A673 (cell line): ENCODE data around the gene ETV3L. TPM values are rescaled to one million over a fixed set of nuclear protein-coding genes. Genes with fewer than 3 reads are reported as not detected.

Experiments used
- BruUV-seq: library from RNA; stranded (reverse); fragments of 400-500 nt; replicated peaks from 2 replicates; lab custom pipeline; 2021; lab: Mats Ljungman, UMichigan
- CTCF ChIA-PET: fragments of 300-600 bp; sonication (Branson Sonifier 250); formaldehyde crosslinking; loops from one replicate; lab custom pipeline; 2022; ENCODE audit warnings: antibody characterized with exemption; lab: Charles Lee
- POLR2A ChIA-PET: fragments of 300-600 bp; sonication (Branson Sonifier 250); formaldehyde crosslinking; loops from one replicate; lab custom pipeline; 2022; ENCODE audit warnings: antibody characterized with exemption; ENCODE audit not compliant: low non-redundant PET; lab: Charles Lee
- DNase-seq: peaks from one replicate; pipeline ENCODE4 v3.0.0-alpha.2; 2015; ENCODE audit warnings: low spot score
- H3K27ac ChIP-seq: fragments of 200-600 bp; sonication (generic); 2 replicates; pipeline ENCODE4 v1.5.1; 2016; ENCODE audit warnings: mixed run types, low read depth, mild to moderate bottlenecking, mixed read lengths, antibody characterized with exemption, low read length; ENCODE audit not compliant: poor library complexity, severe bottlenecking
- H3K27me3 ChIP-seq: fragments of 200-600 bp; sonication (generic); replicated peaks from 2 replicates; pipeline ENCODE4 v1.6.1; 2017; ENCODE audit warnings: mixed run types, low read depth, mild to moderate bottlenecking, mixed read lengths, antibody characterized with exemption, low read length; ENCODE audit not compliant: insufficient read depth, poor library complexity
- H3K36me3 ChIP-seq: fragments of 200-600 bp; sonication (generic); 2 replicates; pipeline ENCODE4 v1.6.1; 2016; ENCODE audit warnings: mixed run types, mild to moderate bottlenecking, mixed read lengths, antibody characterized with exemption, low read length; ENCODE audit not compliant: insufficient read depth, poor library complexity, severe bottlenecking
- H3K4me1 ChIP-seq: fragments of 200-600 bp; sonication (generic); 2 replicates; pipeline ENCODE4 v1.6.1; 2017; ENCODE audit warnings: mixed run types, mild to moderate bottlenecking, mixed read lengths, antibody characterized with exemption, low read length; ENCODE audit not compliant: insufficient read depth, poor library complexity, severe bottlenecking
- H3K4me3 ChIP-seq: fragments of 200-600 bp; sonication (generic); 2 replicates; pipeline ENCODE4 v1.5.1; 2016; ENCODE audit warnings: low read depth, mixed run types, mild to moderate bottlenecking, mixed read lengths, low read length; ENCODE audit not compliant: poor library complexity, severe bottlenecking
- H3K9me3 ChIP-seq: fragments of 200-600 bp; sonication (generic); 2 replicates; pipeline ENCODE4 v1.6.1; 2016; ENCODE audit warnings: mixed run types, low read depth, mild to moderate bottlenecking, mixed read lengths, antibody characterized with exemption, low read length; ENCODE audit not compliant: poor library complexity, severe bottlenecking
- EZH2 ChIP-seq: fragments of 200-600 bp; sonication (generic); IDR thresholded peaks from 2 replicates; pipeline ENCODE4 v1.6.1; 2017; ENCODE audit warnings: borderline replicate concordance, low read depth, mild to moderate bottlenecking, mixed read lengths, antibody characterized with exemption, low read length; ENCODE audit not compliant: poor library complexity, severe bottlenecking
- intact Hi-C: fragments of 100-400 bp; cut with micrococcal nuclease; formaldehyde crosslinking; loops from one replicate; pipeline ENCODE4 v1.10.0; 2022; ENCODE audit not compliant: unreplicated experiment
- total RNA-seq: library from RNA; stranded (reverse); gene quantifications from 2 replicates; pipeline ENCODE4 v1.2.3, GENCODE V29; 2021
- TF ChIP-seq, protein P1 (sequence below): fragments of 300-800, 200-600 bp; sonication (generic); conservative IDR thresholded peaks from 2 replicates; pipeline ENCODE4 v1.5.1; 2017; ENCODE audit warnings: low read depth, mild to moderate bottlenecking, antibody characterized with exemption, low read length, moderate library complexity, mixed read lengths

ETV3L gene
- total RNA-seq, 1 experiment from 2014 or later, result not detected

DNA sequence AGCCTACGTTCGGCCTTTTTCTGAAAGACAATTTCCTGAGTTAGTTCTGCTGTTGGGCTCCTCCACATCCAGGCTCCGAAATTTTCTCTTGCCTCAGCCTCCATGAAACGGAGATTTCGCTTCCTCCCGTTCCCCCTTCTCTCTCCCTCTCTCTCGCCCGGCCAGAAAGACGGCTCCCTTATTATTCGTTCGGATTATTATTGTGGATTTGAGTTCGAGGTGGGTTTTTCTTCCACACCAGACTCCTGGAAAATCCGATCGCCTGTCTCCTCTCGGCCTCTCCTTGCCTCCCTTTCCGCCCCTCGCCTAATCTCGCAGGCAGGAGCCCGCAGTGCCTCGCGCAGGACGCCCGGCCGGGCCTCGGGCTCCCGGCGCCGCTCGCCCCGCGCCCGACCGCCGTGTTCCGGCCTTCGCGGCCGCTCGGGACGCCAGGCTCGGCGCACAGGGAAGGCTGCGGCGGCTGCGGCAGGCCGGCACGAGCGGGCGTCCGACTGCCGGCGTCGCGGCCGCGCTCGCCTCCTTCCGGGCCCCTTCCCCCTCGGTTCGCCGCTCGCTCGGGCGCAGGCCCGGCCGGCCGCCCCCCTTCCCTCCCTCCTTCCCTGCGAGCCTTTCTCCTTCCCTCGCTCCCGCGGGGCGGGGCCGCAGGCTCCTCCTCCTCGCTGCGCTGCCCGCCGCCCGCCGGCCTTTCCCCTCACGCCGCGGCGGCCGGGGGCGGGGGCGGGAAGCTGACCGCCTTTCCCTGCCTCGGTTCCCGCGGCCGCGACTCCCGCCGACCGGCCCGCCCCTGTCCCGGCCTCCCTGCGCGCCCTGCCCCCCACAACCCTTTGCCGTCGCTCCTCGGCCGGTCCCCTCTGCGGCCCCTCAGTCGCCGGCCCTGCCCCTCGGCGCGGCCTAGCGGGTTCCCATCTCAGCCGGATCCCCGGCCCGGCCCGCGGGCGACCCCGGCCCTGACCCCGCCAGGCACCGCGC lies 54.1 kb downstream of the ETV3L start, which contains the start of gene ARHGEF11:
TSS of gene ARHGEF11 (minus strand) at position 493 of the 969 bp plus-strand sequence. CDS start 1,412 bp downstream, outside the sequence.
- Histone ChIP-seq H3K27ac (peak within 1 kb of the TSS; percentile 90), H3K4me3 (peak within 1 kb of the TSS; percentile 63), H3K4me1 (peaks cover 16% of the 10 kb centered on the region), H3K36me3 (no peaks in the 10 kb centered on the region), H3K9me3 (no peaks in the 10 kb centered on the region), H3K27me3 (no peaks in the 10 kb centered on the region)
- DNase-seq, result peak; percentile 90
- ChIA-PET POLR2A (interaction anchor here (0.6 kb wide), 1 partner anchor 1163 kb away, joined by 4 read pairs; no protein-coding TSS in a partner anchor), CTCF (interaction anchor here (0.5 kb wide), 1 partner anchor 131 kb away, joined by 3 read pairs; no protein-coding TSS in a partner anchor)
- no TSS peak for BruUV-seq
- TF ChIP-seq, protein P1, sequence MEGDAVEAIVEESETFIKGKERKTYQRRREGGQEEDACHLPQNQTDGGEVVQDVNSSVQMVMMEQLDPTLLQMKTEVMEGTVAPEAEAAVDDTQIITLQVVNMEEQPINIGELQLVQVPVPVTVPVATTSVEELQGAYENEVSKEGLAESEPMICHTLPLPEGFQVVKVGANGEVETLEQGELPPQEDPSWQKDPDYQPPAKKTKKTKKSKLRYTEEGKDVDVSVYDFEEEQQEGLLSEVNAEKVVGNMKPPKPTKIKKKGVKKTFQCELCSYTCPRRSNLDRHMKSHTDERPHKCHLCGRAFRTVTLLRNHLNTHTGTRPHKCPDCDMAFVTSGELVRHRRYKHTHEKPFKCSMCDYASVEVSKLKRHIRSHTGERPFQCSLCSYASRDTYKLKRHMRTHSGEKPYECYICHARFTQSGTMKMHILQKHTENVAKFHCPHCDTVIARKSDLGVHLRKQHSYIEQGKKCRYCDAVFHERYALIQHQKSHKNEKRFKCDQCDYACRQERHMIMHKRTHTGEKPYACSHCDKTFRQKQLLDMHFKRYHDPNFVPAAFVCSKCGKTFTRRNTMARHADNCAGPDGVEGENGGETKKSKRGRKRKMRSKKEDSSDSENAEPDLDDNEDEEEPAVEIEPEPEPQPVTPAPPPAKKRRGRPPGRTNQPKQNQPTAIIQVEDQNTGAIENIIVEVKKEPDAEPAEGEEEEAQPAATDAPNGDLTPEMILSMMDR, result no peak
- no peak for TF ChIP-seq EZH2
- intact Hi-C loops, result no loop called here

DNA sequence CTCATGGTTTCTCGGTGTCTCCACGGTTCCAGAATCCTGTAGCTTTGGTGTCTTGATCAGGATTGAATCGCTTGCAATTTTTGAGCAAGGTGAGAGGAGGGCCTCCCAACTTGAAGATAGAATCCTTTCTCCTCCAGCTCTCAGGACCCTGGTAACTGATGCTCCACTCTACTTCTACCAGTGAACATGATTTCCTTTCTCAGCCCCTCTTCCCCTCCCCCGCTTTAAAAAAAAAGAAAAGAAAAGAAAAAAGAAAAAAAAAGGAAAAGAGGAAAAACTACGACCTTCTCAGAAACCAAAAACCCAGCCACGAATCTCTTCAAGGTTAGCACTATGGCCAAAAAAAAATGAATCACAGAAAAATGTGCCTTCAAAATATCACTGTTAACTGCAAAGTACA lies 55.3 kb downstream of the ETV3L start:
- intact Hi-C loops, result no loop called here

DNA sequence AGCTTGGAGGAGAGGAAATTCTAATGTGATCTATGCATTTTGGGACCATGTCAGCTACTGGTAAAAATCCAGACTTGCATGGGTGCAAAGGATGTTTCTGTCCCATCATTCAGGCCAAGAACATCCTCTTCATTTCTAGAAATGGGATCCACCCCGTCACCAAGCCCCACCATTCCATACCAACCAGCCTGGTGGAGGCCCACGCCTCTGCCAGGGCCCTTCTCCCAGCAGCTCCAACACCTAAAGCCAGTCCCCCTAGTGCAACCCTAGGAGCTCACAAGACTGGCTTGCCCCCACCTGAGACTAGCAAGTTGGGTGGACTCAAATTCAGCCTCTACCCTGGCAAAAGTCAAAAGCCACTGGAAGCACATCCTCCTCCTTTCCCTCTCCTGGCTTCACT lies 55.9 kb downstream of the ETV3L start:
- Histone ChIP-seq H3K27ac (no peak overlapping the region), H3K4me1 (peaks cover 16% of the 10 kb centered on the region), H3K27me3 (no peaks in the 10 kb centered on the region), H3K36me3 (no peaks in the 10 kb centered on the region), H3K9me3 (no peaks in the 10 kb centered on the region), H3K4me3 (peak overlapping the region; percentile 63)
- no TSS peak for BruUV-seq
- no peak for DNase-seq
- TF ChIP-seq, protein P1, result no peak
- TF ChIP-seq EZH2, result no peak
- ChIA-PET CTCF (no interaction called here), POLR2A (no interaction called here)
- intact Hi-C loops, result no loop called here

More for the DNA sequence above, 55.3 kb downstream of the ETV3L start:
- Histone ChIP-seq H3K36me3 (no peaks in the 10 kb centered on the region), H3K27me3 (no peaks in the 10 kb centered on the region), H3K9me3 (no peaks in the 10 kb centered on the region), H3K4me3 (peak overlapping the region; percentile 63), H3K4me1 (peaks cover 16% of the 10 kb centered on the region), H3K27ac (no peak overlapping the region)
- TF ChIP-seq EZH2, result no peak
- TF ChIP-seq, protein P1, result no peak
- no TSS peak for BruUV-seq
- CTCF ChIA-PET, result no interaction called here
- DNase-seq, result no peak
- POLR2A ChIA-PET, result no interaction called here
